NCI-H774 (cell line): Measurements from ENCODE around the gene SND1.

Source experiments
- DNase-seq: peaks from one replicate; lab custom pipeline; 2025; lab: John Stamatoyannopoulos, UW

The SND1 gene

DNA sequence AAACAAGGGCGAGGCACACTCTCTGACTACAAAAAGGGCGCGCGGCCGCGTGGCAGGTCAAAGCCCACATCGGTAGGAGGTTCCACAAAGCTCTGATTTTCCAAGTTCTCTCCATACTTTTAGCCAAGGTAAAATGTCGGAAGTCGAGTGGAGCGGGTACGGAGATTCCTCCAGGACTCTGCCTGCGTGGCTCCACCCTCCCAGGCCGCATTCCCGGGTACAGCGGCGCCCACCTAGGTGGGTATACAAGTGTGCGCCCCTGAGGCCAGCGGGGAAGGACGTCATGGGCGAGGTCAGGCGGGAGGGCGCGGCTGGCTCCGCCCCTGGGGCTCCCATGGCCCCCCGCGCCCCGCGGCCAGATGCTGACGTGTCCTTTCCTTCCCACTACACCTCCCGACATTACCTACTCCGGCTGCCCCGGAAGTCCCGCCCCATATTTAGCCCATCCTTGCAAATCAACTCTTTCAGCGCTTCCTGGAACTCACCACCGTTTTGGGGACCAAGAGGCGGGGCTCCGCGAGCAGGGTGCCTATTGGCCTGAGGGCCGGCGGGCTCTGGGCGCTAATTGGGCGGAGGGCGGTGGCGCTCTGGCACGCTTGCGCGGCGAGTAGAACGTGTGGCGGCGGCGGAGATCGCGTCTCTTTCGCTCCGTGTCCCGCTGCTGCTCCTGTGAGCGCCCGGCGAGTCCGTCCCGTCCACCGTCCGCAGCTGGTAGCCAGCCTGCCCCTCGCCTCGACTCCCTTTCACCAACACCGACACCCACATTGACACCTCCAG lies at the start of gene SND1:
Gene SND1 (plus strand): TSS at position 639 of the 777 bp plus-strand sequence. CDS start 180 bp downstream, outside the sequence.
- DNase-seq, result peak; percentile 98

DNA sequence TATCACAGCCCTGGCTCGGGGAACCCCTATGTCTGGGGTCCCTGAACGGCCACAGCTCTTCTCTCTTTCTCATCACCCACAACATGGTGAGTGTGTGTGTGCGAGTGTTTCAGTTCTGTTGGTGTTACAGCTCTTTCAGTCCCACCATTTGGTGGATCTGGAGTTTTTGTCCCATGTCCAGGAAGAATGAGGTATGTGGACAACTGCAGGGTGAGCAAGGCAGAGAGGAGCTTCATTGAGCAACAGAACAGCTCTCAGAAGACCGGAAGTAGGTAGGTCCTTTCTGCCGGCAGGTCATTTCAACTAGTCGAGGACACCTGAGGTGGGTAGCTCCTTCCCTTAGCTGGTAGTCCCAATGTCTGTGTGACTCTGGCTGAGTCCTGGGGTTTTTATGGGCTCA lies 43.5 kb upstream of the SND1 start:
- DNase-seq, result no peak

DNA sequence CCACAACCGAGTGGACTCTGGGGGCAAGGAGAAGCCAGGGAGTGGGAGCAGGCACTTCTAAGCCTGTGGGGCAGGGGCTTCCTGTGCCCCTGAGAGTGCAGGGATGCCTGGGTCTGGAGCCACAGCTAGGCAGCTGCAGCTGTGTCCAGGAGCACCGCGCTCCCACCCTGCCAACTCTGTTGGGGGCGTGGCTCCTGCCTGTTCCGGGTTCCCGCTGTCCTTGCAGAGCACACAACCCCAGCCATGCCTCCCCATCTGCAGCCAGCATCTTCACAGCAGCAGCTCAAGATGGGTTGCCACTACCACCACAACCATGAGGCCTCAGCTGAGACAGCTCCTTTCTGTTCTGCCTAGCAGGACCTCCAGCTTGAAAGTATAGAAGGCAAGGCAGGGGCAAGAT lies 42.7 kb upstream of the SND1 start:
- DNase-seq, result no peak

DNA sequence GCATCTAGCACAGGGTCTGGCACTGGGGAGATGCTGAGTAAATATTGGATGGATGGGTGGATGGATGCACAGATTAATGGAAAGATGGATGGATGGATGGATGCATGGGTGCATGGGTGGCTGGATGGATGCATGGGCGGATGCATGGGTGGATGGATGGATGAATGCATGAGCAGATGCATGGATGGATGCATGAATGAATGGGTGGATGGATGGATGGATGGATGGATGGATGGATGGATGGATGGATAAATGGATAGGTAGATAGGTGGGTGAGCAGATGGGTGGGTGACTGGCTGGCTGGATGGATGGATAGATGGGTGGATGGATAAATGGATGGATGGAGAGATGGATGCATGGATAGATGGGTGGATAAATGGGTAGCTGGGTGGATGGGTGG lies 39.7 kb upstream of the SND1 start:
- DNase-seq, result no peak

- no peak for DNase-seq
Observed at GRCh38 chr7:127616724-127617123, 35.3 kb upstream of the SND1 start.

GRCh38 chr7:127618042-127618441 lies 34.0 kb upstream of the SND1 start, which contains the start of gene PAX4:
Gene PAX4, minus strand, starts transcription at chr7:127618142. Its CDS starts 2,214 bp downstream, at chr7:127615928.
- DNase-seq, result no peak

DNA sequence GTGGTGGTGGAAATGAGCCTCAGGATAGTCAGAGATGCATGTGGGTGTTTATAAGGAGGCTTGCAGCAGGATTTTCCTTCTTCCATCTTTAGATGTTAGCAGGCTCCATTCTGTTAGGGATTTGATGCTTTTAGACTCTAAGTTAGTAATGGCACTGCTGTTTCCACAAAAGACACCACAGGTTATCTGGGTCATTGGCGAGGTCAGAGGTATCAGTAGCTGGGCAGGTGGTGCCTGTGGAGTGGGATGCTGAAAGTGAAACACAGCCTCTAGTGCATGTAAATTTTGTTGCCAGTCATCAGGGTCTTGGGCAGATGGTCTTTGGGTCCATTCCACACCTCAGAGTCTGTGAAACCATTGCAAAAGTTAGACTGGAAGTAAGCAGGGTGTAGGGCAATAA lies 33.2 kb upstream of the SND1 start:
- no peak for DNase-seq

GRCh38 chr7:127619681-127620405 lies 32.2 kb upstream of the SND1 start:
- no peak for DNase-seq

DNA sequence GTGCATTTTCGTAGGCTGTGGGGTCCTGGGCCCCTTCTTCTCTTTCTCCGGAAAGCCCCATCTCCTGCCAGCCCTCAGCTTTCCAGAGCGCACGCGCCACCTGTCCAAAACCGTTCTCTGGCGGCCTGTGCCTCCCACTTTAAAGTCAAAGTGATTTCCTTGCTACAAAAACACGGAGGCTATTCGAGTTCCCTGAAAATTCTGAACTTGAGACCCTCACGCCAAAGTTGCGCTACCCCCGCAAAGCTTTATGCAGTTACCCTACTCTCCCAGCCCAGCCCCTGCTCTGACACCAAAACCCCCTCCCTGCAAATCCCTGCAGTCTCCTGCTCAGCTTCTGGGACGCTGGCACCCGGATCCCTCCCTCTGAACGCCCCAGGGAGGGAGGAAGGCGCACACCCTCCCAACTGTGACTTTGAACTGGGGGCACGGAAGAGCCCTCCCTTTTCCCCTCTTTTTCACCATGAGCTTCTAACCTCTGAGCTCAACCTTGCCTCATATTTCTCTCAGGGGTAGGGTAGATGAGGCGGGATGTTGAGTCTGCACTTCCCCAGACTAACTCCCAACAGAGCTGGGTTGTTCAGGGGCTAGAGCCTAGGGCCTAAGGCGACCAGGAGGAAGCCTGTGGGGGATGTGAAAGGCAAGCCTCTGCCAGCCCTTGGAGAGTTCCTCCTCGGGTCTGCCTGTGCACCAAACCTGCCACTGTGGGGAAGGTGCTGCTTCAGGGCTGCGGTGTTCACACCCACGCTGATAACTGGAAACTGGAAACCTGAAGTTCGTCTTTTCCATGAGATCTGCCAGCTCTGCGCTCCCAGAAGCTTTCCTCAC lies 31.4 kb upstream of the SND1 start:
- DNase-seq, result no peak

- DNase-seq, result no peak
Observed at GRCh38 chr7:127625331-127625730, 26.7 kb upstream of the SND1 start.

DNA sequence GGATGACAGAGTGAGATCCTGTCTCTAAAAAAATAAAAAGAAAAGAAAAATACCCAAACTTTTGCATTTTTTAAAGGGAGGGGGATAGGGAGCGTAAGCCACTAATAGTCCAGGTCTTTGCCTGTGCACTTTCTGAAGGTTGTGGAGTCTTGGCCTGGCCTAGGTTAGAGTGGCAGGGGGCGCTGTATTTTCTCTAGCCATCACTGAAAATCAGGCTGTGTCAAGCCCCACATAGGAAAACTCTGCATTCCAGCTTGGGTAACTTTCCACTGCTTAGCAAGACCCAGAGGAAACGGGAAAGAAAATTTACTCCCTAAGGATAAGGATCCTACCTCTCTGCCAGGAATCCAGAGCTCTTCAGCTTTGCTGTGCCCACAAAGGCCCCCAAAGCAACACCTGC lies 23.5 kb upstream of the SND1 start:
- DNase-seq, result no peak

DNA sequence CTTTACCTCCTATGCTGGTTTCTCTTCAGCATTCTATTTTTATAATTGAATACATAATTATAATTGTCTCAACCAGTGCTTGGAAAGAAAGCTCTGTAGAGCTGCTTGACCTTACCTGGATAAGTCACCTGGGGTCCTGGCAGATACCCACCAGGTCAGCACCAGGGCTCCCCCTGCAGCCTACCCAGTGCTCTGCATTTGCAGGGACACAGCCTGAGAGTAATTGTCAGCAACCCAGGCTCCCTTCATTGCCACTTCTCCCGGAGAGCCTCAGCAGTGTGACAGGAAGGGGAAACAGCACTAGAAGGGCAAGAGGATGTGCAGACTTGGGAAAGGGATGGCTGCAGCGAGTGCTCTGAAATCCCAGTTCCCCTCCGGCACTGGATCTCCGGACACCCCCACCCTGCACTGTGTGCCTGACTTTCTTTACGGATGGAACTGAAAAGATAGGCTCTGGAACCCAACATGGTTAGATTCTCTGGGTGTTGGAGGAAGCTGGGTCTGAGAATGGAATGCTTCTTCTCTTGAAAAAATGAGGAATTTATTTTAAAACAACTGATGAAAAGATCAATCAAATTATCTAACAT lies 22.6 kb upstream of the SND1 start:
- peak; percentile 7 for DNase-seq

- DNase-seq, result no peak
Observed at GRCh38 chr7:127632276-127632910, 19.6 kb upstream of the SND1 start.

DNA sequence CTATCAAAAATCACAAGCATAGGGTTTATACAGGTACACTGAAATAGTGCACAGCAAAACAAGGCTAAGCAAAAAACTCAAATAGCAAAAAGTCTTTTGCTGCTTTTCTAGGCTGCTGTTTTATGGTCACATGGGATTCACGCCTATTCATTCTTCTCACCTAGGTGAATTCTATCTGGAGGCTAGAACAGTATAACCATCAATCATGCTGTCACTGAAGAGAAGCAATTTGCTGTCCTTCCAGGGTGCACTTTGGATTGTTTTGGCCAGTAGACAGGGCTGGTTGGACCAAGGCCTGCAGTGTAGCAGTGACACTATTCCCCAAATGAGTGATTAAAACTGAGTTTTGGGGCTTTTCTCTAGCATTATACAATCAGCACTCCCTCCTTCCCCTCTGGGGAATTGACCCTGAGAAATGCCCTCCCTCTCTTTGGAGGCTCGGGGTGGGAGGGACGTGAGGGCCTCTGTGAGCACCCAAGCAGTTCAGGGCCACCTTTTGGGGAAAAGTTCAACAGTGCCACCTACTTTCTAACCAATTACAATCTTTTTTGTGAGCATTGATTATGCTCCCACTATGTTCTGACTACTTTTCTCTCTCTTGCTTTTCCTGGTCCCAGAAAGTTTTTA lies 16.2 kb upstream of the SND1 start:
- DNase-seq, result no peak

- DNase-seq, result no peak
Observed at GRCh38 chr7:127638197-127638596, 13.8 kb upstream of the SND1 start.

DNA sequence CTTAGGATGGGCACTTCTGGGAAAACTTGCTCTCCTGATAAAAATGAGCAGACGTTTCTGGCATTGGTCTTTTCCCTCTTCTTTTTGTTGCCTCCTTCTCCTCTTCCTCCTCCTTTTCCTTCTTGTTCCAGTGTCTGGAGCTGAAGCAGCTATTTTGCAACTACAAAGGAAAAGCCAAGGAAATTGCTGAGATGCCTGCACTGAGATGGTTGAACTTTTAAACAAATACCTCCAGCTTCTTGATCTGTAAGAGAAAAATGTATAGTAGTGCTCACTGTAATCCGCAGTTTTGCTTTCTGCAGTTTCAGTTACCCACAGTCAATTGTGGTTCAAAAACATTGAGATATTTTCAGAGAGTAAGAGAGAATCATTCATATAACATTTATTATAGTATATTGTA lies 7.5 kb upstream of the SND1 start:
- DNase-seq, result no peak

- no peak for DNase-seq
Observed at GRCh38 chr7:127647636-127648035, 4.4 kb upstream of the SND1 start.

DNA sequence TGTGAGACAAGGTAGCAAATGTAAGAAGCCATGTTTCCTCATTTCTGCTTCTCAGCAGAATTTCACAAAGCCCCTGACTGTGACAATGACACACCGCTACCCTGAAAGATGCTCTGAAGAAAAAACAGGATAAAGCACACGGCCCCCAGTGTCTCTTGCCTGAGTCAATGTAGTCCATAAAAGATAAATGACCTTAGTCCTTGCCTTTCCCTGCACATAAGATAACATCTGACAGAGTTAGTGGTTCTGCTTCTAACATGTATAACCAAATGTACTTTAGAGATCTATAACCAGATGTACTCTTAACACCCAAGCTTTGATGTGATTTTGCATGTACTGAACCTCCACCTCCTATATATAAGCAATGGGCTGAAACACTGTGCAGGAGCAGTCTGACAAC lies 3.0 kb upstream of the SND1 start:
- DNase-seq, result no peak

DNA sequence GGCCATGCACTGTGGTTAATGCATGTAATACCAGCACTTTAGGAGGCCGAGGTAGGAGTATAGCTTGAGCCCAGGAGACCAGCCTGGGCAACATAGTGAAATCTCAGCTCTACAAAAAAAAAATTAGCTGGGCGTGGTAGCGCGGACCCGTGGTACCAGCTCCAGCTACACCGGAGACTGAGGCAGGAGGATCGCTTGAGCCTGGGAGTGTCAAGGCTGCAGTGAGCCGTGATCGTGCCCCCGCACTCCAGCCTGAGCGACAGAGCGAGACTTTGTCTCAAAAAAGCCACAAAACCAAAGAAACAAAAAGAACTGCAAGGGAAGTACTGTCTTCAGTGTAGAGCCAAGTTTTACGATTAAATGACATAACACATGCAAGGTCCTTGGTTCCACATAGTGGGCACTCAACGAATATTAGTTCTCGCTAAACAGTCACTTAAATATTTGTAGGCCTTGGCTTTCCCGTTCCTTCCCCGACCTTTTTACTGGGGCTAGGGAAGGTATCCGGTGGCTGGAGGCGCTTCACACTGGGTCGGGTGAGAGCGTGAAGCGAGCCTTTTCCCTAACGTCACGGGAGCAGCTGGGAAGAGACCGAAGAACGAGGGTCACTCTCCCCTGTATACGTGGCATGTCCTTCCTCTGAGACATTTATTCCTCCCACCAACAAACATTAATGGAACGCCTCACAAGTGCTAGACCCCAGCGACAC lies 993 bp upstream of the SND1 start:
- DNase-seq, result peak; percentile 40
